ENCODE results near the gene PPME1. TPM values are rescaled to one million over a fixed set of nuclear protein-coding genes. Genes with fewer than 3 reads are reported as not detected.

Gene PPME1
- total and polyA plus RNA-seq, 2 of the 4 experiments (the other 2 are of a cell fraction), result 42.3 to 89.5 TPM

DNA sequence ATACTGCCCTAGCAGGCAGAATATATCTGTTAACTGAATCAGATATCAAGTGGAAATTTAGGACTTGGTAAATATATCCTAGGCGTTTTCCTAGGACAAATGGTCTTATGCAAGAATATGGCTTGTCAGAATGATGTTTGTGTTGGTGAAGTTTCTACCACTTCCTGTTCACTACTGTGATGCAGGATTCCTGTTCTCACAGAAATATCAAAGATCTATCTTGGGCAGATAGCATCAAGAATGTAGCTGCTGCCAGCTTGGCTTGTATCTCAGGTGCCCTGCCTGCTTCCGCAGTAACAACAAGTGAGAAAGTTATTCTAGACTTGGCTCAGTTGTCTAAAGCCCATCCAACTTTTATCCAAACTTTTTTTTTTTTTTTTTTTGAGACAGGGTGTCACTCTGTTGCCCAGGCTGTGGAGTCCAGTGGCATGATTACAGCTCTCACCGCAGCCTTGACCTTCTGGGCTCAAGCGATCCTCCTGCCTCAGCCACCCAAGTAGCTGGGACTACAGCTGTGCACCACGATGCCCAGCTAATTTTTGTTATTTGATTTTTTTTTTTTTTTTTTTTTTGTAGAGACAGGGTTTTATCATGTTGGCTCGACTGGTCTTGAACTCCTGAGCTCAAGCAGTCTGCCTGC, 61.3 kb downstream of the PPME1 start:
- Histone ChIP-seq H3K4me3 (ENCODE audit: insufficient read depth, low read depth, low read length) (no peak overlapping the region), H4K8ac (ENCODE audit: low read depth in 2 of 2, low read length in 2 of 2) (no peak overlapping the region), H4K91ac (ENCODE audit: insufficient read depth, low read depth, low read length) (no peak overlapping the region), H2AFZ (replicated peaks; ENCODE audit: low read length, poor library complexity) (no peak overlapping the region), H3K9me1 (ENCODE audit: insufficient read depth, low read length) (no peaks in the 10 kb centered on the region), H3K4ac (ENCODE audit: low read depth, low read length) (no peak overlapping the region), H2BK5ac (ENCODE audit: low read depth, low read length, poor library complexity, severe bottlenecking) (no peak overlapping the region), H2BK15ac (ENCODE audit: low read depth, low read length) (no peak overlapping the region), H3K14ac (replicated peaks; ENCODE audit: low read depth, low read length) (no peak overlapping the region), H3K4me2 (ENCODE audit: low read depth, low read length) (no peak overlapping the region), H3K9ac (ENCODE audit: low read depth, low read length) (no peak overlapping the region), H3K27me3 (ENCODE audit: control insufficient read depth, insufficient read depth, low read length) (no peaks in the 10 kb centered on the region), H3K18ac (ENCODE audit: low read depth, low read length) (no peak overlapping the region), H2BK20ac (ENCODE audit: low read depth, low read length) (no peak overlapping the region), H3K79me1 (ENCODE audit: low read depth in 1 of 2, low read length in 2 of 2) (peaks cover 5 to 6% of the 10 kb centered on the region in 2 experiments; a peak in 2 of 4 replicates), H2AK5ac (ENCODE audit: low read depth, low read length) (no peak overlapping the region), H3K9me3 (ENCODE audit: control insufficient read depth, insufficient read depth, low read length) (no peaks in the 10 kb centered on the region), H3K27ac (ENCODE audit: insufficient read depth, low read length) (no peak overlapping the region), H3K36me3 (ENCODE audit: control insufficient read depth, insufficient read depth, low read length) (peaks cover 18% of the 10 kb centered on the region), H2BK120ac (ENCODE audit: low read depth, low read length) (no peak overlapping the region), H4K5ac (ENCODE audit: low read depth, low read length) (no peak overlapping the region), H3K56ac (ENCODE audit: extremely low read depth, insufficient read depth, low read length) (no peak overlapping the region), H3K4me1 (ENCODE audit: control insufficient read depth, insufficient read depth, low read length) (no peaks in the 10 kb centered on the region), H4K20me1 (ENCODE audit: insufficient read depth, low read length) (no peaks in the 10 kb centered on the region), H3K23ac (ENCODE audit: low read depth, low read length) (no peak overlapping the region), H2AK9ac (replicated peaks; ENCODE audit: low read depth, low read length, poor library complexity) (no peak overlapping the region)
- WGBS, 2 experiments (ENCODE audit: extremely low coverage in 2 of 2, insufficient read length in 1 of 2), result 100% methylated on average over 1 of the region's 6 CpGs; no CpG with 5 or more reads in 1 of the 2 experiments
- DNase-seq, result no peak
- CTCF ChIA-PET, result no interaction called here
- TF ChIP-seq CHD1 (IDR thresholded peaks at IDR 0.05; ENCODE audit: low read depth, low read length) (no peak), POLR2A (IDR thresholded peaks at IDR 0.05; ENCODE audit: low read depth, low read length) (no peak), CTCF (conservative IDR thresholded peaks at IDR 0.05; ENCODE audit: low read depth, low read length) (no peak), MAFK (IDR thresholded peaks at IDR 0.05; ENCODE audit: low read depth, low read length) (no peak), RAD21 (IDR thresholded peaks at IDR 0.05; ENCODE audit: low read length) (no peak), CEBPB (IDR thresholded peaks at IDR 0.05; ENCODE audit: low read depth, low read length) (no peak), NFE2L2 (IDR thresholded peaks at IDR 0.05; ENCODE audit: low read depth, low read length) (no peak), MXI1 (IDR thresholded peaks at IDR 0.05; ENCODE audit: borderline replicate concordance, low read depth, low read length) (no peak), SMC3 (IDR thresholded peaks at IDR 0.05; ENCODE audit: low read depth, low read length) (no peak), ELK1 (IDR thresholded peaks at IDR 0.05; ENCODE audit: borderline replicate concordance, low read depth, low read length) (no peak), BHLHE40 (IDR thresholded peaks at IDR 0.05; ENCODE audit: low read depth, low read length) (no peak), RCOR1 (IDR thresholded peaks at IDR 0.05; ENCODE audit: insufficient replicate concordance, low read length) (no peak)
- no TSS peak for BruUV-seq (replicated peaks)
- intact Hi-C loops (cut with micrococcal nuclease) (no loop called here), in situ Hi-C loops (cut with MboI; ENCODE audit: low sequenced_read_pairs) (no loop called here), dilution Hi-C loops (cut with HindIII; ENCODE audit: low sequenced_read_pairs, unreplicated experiment) (no loop called here)
- POLR2A ChIA-PET (ENCODE audit: unreplicated experiment), result no interaction called here
- no peak for ATAC-seq (ENCODE audit: low read depth)
